AG04450 (cell line): ENCODE data around the gene RUSC1. TPM values are rescaled to one million over a fixed set of nuclear protein-coding genes. Genes with fewer than 3 reads are reported as not detected.

Experiments used
- CTCF ChIA-PET: fragments of 300-600, 350-600 bp; formaldehyde crosslinking; extraction: SDS; loops from one replicate; lab custom pipeline; 2022; ENCODE audit warnings: antibody characterized with exemption, inconsistent platforms; lab: Charles Lee
- POLR2A ChIA-PET: fragments of 350-600 bp; formaldehyde crosslinking; extraction: SDS; loops from one replicate; lab custom pipeline; 2021; ENCODE audit warnings: antibody characterized with exemption, inconsistent platforms; lab: Yijun Ruan, JAX
- DNase-seq: peaks from one replicate; pipeline ENCODE4 v3.0.0-alpha.2; 2011; ENCODE audit warnings: low read depth, low spot score
- H3K27ac ChIP-seq: one replicate; pipeline ENCODE4 v1.5.1; 2012; ENCODE audit warnings: low read depth, low read length, control low read depth
- H3K27me3 ChIP-seq: one replicate; pipeline ENCODE4 v1.6.0; 2012; ENCODE audit warnings: low read length; ENCODE audit not compliant: control insufficient read depth, insufficient read depth
- H3K4me3 ChIP-seq: 2 replicates; pipeline ENCODE4 v1.5.1; 2011; ENCODE audit warnings: mild to moderate bottlenecking, low read depth, low read length, control low read depth
- H3K9me3 ChIP-seq: 2 replicates; pipeline ENCODE4 v1.5.1; 2012; ENCODE audit warnings: low read length; ENCODE audit not compliant: control insufficient read depth, insufficient read depth
- polyA plus RNA-seq: library from polyadenylated mRNA; depleted of rRNA; stranded (reverse); fragments of >200 nt; gene quantifications from 2 replicates; pipeline ENCODE4 v1.2.3, GENCODE V29; 2011
- TF ChIP-seq, protein P1 (sequence below): IDR thresholded peaks from 2 replicates; pipeline ENCODE4 v1.5.1; 2011; ENCODE audit warnings: low read depth, low read length, control low read depth, inconsistent platforms

Gene RUSC1
- polyA plus RNA-seq, 1 experiment: 20.9 TPM

DNA sequence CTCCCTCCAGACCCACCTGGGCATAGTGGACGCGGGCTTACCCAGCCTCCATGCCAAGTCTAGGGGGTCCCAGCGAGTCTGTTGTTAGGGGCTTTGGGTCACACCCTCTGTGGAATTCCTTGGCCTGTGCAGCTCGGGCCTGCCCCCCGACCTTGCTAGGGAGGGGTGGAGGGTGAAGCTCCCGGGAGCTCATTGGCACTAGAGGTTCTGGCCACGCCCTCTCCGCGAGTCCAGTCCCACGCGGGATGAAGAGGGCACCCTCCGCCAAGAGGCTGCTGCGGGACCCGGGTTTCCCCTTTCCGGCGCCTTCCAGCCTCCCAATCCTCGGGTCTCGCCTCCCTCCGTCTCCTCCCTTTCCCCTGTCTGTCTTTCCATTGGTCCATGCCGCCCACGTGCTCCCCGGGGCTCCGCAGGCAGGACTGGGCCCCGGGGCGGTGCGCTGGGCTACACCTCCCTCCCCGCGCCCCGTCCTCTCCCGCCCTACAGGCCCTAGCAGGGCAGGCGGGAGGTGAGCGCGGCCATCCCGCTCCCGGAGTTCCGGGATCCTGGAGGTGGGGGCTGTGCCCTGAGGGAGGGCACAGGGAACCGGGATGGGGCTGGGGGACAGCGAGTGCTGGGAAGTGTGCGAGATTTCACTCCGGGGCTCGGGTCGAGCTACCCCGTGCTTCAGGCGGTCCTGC is 3.5 kb downstream of the RUSC1 start:
- DNase-seq: peak; percentile 89
- no peaks in the 10 kb centered on the region for H3K27me3 ChIP-seq
- no peaks in the 10 kb centered on the region; the same call in 1 of the 2 replicates for H3K9me3 ChIP-seq
- peak overlapping the region; percentile 82 for H3K27ac ChIP-seq
- TF ChIP-seq, protein P1, sequence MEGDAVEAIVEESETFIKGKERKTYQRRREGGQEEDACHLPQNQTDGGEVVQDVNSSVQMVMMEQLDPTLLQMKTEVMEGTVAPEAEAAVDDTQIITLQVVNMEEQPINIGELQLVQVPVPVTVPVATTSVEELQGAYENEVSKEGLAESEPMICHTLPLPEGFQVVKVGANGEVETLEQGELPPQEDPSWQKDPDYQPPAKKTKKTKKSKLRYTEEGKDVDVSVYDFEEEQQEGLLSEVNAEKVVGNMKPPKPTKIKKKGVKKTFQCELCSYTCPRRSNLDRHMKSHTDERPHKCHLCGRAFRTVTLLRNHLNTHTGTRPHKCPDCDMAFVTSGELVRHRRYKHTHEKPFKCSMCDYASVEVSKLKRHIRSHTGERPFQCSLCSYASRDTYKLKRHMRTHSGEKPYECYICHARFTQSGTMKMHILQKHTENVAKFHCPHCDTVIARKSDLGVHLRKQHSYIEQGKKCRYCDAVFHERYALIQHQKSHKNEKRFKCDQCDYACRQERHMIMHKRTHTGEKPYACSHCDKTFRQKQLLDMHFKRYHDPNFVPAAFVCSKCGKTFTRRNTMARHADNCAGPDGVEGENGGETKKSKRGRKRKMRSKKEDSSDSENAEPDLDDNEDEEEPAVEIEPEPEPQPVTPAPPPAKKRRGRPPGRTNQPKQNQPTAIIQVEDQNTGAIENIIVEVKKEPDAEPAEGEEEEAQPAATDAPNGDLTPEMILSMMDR: no peak
- H3K4me3 ChIP-seq: peak overlapping the region; percentile 82
- ChIA-PET POLR2A (interaction anchor here (0.6 to 2.6 kb wide), 6 partner anchors 16 to 349 kb away, joined by 3 to 11 read pairs (median 3); partner anchors contain the start of genes CLK2 and FDPS), CTCF (interaction anchor here (0.5 to 3.2 kb wide), 12 partner anchors 10 to 340 kb away, joined by 3 to 62 read pairs (median 4); partner anchors contain the start of gene FDPS)

DNA sequence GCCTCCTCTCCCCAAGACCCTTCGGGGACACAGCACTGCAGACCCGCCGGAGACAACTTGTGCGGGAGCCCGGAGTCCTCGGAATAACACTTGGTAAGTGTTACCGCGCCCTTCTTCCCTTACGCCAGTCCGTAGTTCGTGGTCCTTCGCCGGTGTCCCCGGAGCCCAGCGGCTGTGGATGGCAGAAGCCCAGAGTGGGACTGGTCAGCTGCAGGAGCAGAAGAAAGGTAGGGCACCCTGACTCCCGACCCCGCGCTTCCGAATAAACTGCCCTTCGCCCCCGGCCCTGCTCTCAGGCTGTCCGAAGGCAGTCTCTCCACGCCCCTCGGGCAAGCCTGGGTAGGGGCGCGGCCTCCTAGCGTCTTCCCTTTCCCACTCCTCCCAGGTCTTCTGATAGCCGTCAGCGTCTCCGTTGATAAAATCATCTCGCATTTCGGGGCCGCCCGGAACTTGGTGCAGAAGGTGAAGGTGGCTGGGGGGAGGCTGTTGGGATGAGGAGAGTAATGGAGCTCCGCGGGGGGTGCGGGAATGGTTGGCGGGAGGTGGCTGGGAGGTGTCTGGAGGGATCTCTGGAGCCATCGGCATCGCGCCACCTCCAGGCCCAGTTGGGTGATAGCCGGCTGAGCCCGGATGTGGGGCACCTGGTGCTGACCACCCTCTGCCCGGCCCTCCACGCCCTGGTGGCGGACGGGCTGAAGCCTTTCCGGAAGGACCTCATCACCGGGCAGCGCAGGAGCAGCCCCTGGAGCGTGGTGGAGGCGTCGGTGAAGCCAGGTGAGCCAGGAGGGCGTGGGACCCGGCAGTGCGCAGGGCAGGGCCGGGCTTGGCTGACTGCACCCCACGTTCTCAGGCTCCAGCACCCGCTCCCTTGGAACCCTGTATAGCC is 4.3 kb downstream of the RUSC1 start:
- Histone ChIP-seq H3K27me3 (no peaks in the 10 kb centered on the region), H3K9me3 (no peaks in the 10 kb centered on the region; the same call in 1 of the 2 replicates), H3K27ac (peak overlapping the region; percentile 52), H3K4me3 (peak overlapping the region; percentile 82)
- CTCF ChIA-PET: interaction anchor here (1.0 to 3.2 kb wide), 2 partner anchors 74 kb away, joined by 8 to 62 read pairs; no protein-coding TSS in a partner anchor
- POLR2A ChIA-PET: interaction anchor here (0.6 kb wide), 1 partner anchor 32 kb away, joined by 7 read pairs; no protein-coding TSS in a partner anchor
- TF ChIP-seq, protein P1: peak; percentile 54
- DNase-seq: no peak

DNA sequence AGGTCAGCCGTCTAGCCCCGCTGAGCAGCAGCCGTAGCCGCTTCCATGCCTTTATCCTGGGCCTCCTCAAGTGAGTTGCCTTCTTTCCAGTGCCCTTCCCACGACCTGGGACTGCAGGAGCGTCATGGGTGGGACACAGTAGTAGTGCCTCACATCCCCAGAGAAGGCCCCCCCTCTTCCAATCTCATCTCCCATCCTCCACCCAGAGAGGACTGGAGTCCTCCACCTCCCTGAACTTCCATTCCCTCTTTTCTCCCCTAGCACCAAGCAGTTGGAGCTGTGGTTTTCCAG is 4.9 kb downstream of the RUSC1 start:
- no peak for DNase-seq
- CTCF ChIA-PET: interaction anchor here (1.0 kb wide), 1 partner anchor 75 kb away, joined by 8 read pairs; no protein-coding TSS in a partner anchor
- Histone ChIP-seq H3K9me3 (no peaks in the 10 kb centered on the region; the same call in 1 of the 2 replicates), H3K27ac (peak overlapping the region; percentile 39), H3K27me3 (no peaks in the 10 kb centered on the region), H3K4me3 (peak overlapping the region; percentile 82)
- TF ChIP-seq, protein P1: no peak
- POLR2A ChIA-PET: interaction anchor here (0.6 kb wide), 1 partner anchor 31 kb away, joined by 7 read pairs; no protein-coding TSS in a partner anchor

DNA sequence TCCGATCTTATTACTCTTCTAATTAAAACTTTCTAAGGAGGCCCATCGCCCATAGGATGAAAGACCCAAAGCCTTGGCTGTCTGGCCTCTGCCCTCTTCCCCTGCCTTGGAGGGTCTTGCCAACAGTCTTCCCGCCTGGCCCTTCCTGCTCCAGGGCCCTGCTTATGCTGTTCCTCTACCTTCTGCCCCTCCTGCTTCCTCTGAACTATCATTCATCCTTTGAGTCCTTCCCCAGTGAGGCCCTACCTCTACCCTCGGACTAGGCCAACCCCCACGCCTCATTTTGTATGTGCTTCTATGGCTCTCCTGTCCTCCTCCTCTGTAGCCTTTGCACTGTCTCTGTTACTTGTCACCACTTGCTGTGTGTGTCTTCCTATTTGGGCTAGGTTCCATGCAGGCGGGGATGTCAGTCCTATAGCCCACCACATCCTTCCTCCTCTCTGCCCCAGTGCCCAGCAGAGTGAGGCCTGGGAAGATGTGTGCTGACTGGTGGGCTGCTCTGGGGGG is 5.4 kb downstream of the RUSC1 start:
- Histone ChIP-seq H3K4me3 (peak overlapping the region; percentile 82; the same call in 1 of the 2 replicates), H3K27me3 (no peaks in the 10 kb centered on the region), H3K9me3 (no peaks in the 10 kb centered on the region; the same call in 1 of the 2 replicates), H3K27ac (no peak overlapping the region)
- POLR2A ChIA-PET: no interaction called here
- DNase-seq: no peak
- CTCF ChIA-PET: interaction anchor here (0.8 kb wide), 1 partner anchor 76 kb away, joined by 3 read pairs; no protein-coding TSS in a partner anchor
- TF ChIP-seq, protein P1: no peak
